Neural cell (in vitro differentiated cells): Measurements from ENCODE around the gene ADGRD2. TPM values are rescaled to one million over a fixed set of nuclear protein-coding genes. Genes with fewer than 3 reads are reported as not detected.

Source experiments
- H2AFZ ChIP-seq: fragments of 200-600, 300-800 bp; sonication (generic), shearing (Covaris generic); 2 replicates; pipeline ENCODE4 v1.6.0; 2014; ENCODE audit warnings: low read depth, mild to moderate bottlenecking, antibody characterized with exemption, low read length, moderate library complexity
- H3F3A ChIP-seq: fragments of 200-600 bp; shearing (Covaris generic); 2 replicates; pipeline ENCODE4 v1.6.1; 2016; ENCODE audit warnings: mild to moderate bottlenecking, moderate library complexity, mixed read lengths, antibody characterized with exemption, low read length; ENCODE audit not compliant: insufficient read depth, poor library complexity, severe bottlenecking
- H3K27ac ChIP-seq: fragments of 200-600, 300-800 bp; sonication (generic), shearing (Covaris generic); 2 replicates; pipeline ENCODE4 v1.5.1; 2014; ENCODE audit warnings: mild to moderate bottlenecking, low read length, moderate library complexity
- H3K27me3 ChIP-seq: fragments of 300-800, 200-600 bp; sonication (generic), shearing (Covaris generic); 2 replicates; pipeline ENCODE4 v1.6.0; 2014; ENCODE audit warnings: mild to moderate bottlenecking, low read depth, low read length, moderate library complexity; ENCODE audit not compliant: insufficient read depth
- H3K36me3 ChIP-seq: fragments of 300-800, 200-600 bp; sonication (generic), shearing (Covaris generic); 2 replicates; pipeline ENCODE4 v1.5.1; 2014; ENCODE audit warnings: mild to moderate bottlenecking, antibody characterized with exemption, low read length, moderate library complexity; ENCODE audit not compliant: insufficient read depth
- H3K4me2 ChIP-seq: fragments of 300-800, 200-600 bp; sonication (generic), shearing (Covaris generic); 2 replicates; pipeline ENCODE4 v1.6.0; 2014; ENCODE audit warnings: mild to moderate bottlenecking, low read length
- H3K4me3 ChIP-seq: fragments of 300-800, 200-600 bp; sonication (generic), shearing (Covaris generic); 2 replicates; pipeline ENCODE4 v1.5.1; 2014; ENCODE audit warnings: mild to moderate bottlenecking, low read length, moderate library complexity
- H3K79me2 ChIP-seq: fragments of 200-600 bp; shearing (Covaris generic); replicated peaks from 2 replicates; pipeline ENCODE4 v1.6.0; 2014; ENCODE audit warnings: mild to moderate bottlenecking, low read length, moderate library complexity; ENCODE audit not compliant: insufficient read depth
- H3K9ac ChIP-seq: fragments of 300-800, 200-600 bp; sonication (generic), shearing (Covaris generic); 2 replicates; pipeline ENCODE4 v1.6.1; 2016; ENCODE audit warnings: mild to moderate bottlenecking, low read length, mixed read lengths
- H3K9me2 ChIP-seq: fragments of 200-600 bp; shearing (Covaris generic); 2 replicates; pipeline ENCODE4 v1.6.1; 2016; ENCODE audit warnings: mild to moderate bottlenecking, low read length, mixed read lengths; ENCODE audit not compliant: insufficient read depth
- H3K9me3 ChIP-seq: fragments of 200-600, 300-800 bp; sonication (generic), shearing (Covaris generic); 2 replicates; pipeline ENCODE4 v1.6.1; 2016; ENCODE audit warnings: mild to moderate bottlenecking, mixed run types, low read length, moderate library complexity, mixed read lengths
- H4K20me1 ChIP-seq: fragments of 200-600 bp; shearing (Covaris generic); 2 replicates; pipeline ENCODE4 v1.6.1; 2016; ENCODE audit warnings: mild to moderate bottlenecking, mixed run types; ENCODE audit not compliant: insufficient read depth
- EP300 ChIP-seq: fragments of 450-650 bp; conservative IDR thresholded peaks from 2 replicates; pipeline ENCODE4 v1.6.1; 2014; ENCODE audit warnings: antibody characterized with exemption, mild to moderate bottlenecking, moderate library complexity; ENCODE audit not compliant: poor library complexity, severe bottlenecking
- EZH2 ChIP-seq: fragments of 200-600, 300-800 bp; shearing (Covaris generic), sonication (generic); IDR thresholded peaks from 2 replicates; pipeline ENCODE4 v1.6.1; 2014; ENCODE audit warnings: antibody characterized with exemption, low read length, borderline replicate concordance, mild to moderate bottlenecking; ENCODE audit not compliant: insufficient read depth, poor library complexity, severe bottlenecking
- MXI1 ChIP-seq: fragments of 450-650 bp; conservative IDR thresholded peaks from 2 replicates; pipeline ENCODE4 v1.6.1; 2014; ENCODE audit warnings: antibody characterized with exemption, mild to moderate bottlenecking; ENCODE audit not compliant: poor library complexity, severe bottlenecking
- POLR2AphosphoS5 ChIP-seq: IDR thresholded peaks from 2 replicates; pipeline ENCODE4 v1.6.1; 2012
- RAD21 ChIP-seq: fragments of 450-650 bp; conservative IDR thresholded peaks from 2 replicates; pipeline ENCODE4 v1.6.1; 2014; ENCODE audit warnings: antibody characterized with exemption, mild to moderate bottlenecking, moderate library complexity
- SMC3 ChIP-seq: fragments of 450-650 bp; conservative IDR thresholded peaks from 2 replicates; pipeline ENCODE4 v1.6.1; 2014; ENCODE audit warnings: antibody characterized with exemption, mild to moderate bottlenecking, moderate library complexity; ENCODE audit not compliant: poor library complexity
- TAF1 ChIP-seq: IDR thresholded peaks from 2 replicates; pipeline ENCODE4 v1.6.1; 2012; ENCODE audit warnings: low read depth
- polyA plus RNA-seq: library from polyadenylated mRNA; depleted of rRNA; stranded (reverse); fragments of >200 nt; gene quantifications from 2 replicates; pipeline ENCODE4 v1.2.3, GENCODE V29; 2014
- TF ChIP-seq, protein P1 (sequence below): fragments of 450-650 bp; IDR thresholded peaks from 2 replicates; pipeline ENCODE4 v1.5.1; 2014; ENCODE audit warnings: antibody characterized with exemption, mild to moderate bottlenecking, moderate library complexity; ENCODE audit not compliant: poor library complexity, severe bottlenecking
- TF ChIP-seq, protein P2 (sequence below): IDR thresholded peaks from 2 replicates; pipeline ENCODE4 v1.6.1; 2012; ENCODE audit warnings: borderline replicate concordance

The ADGRD2 gene
- polyA plus RNA-seq, 1 donor from 2014 or later, result not detected

DNA sequence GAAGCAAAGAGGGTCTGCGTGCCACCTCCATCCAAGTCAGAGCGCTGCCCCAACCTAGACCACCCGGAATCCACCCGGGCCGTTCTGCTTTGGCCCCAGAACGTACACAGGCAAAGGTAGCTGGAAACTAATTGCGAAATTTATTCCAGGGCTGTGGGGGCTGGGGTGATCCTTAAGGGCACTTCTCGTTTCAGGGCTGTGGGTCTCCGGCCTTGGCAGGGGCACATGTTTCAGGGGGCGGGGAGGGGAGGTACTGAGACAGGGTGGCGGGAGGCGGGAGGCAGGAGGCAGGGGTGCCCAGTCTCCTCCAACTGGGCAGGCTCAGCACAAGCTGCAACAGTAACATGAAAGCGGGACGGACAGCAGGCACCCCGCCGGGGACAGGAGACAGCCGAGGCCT lies 30.9 kb downstream of the ADGRD2 start:
- no peaks in the 10 kb centered on the region for H3F3A ChIP-seq
- no peaks in the 10 kb centered on the region for H3K9me2 ChIP-seq
- no peak overlapping the region for H3K4me2 ChIP-seq
- no peaks in the 10 kb centered on the region for H3K36me3 ChIP-seq
- TF ChIP-seq, protein P1, sequence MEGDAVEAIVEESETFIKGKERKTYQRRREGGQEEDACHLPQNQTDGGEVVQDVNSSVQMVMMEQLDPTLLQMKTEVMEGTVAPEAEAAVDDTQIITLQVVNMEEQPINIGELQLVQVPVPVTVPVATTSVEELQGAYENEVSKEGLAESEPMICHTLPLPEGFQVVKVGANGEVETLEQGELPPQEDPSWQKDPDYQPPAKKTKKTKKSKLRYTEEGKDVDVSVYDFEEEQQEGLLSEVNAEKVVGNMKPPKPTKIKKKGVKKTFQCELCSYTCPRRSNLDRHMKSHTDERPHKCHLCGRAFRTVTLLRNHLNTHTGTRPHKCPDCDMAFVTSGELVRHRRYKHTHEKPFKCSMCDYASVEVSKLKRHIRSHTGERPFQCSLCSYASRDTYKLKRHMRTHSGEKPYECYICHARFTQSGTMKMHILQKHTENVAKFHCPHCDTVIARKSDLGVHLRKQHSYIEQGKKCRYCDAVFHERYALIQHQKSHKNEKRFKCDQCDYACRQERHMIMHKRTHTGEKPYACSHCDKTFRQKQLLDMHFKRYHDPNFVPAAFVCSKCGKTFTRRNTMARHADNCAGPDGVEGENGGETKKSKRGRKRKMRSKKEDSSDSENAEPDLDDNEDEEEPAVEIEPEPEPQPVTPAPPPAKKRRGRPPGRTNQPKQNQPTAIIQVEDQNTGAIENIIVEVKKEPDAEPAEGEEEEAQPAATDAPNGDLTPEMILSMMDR, result no peak
- TF ChIP-seq RAD21 (no peak), POLR2AphosphoS5 (no peak), EZH2 (no peak), EP300 (no peak), SMC3 (no peak), TAF1 (no peak), MXI1 (no peak)
- TF ChIP-seq, protein P2, sequence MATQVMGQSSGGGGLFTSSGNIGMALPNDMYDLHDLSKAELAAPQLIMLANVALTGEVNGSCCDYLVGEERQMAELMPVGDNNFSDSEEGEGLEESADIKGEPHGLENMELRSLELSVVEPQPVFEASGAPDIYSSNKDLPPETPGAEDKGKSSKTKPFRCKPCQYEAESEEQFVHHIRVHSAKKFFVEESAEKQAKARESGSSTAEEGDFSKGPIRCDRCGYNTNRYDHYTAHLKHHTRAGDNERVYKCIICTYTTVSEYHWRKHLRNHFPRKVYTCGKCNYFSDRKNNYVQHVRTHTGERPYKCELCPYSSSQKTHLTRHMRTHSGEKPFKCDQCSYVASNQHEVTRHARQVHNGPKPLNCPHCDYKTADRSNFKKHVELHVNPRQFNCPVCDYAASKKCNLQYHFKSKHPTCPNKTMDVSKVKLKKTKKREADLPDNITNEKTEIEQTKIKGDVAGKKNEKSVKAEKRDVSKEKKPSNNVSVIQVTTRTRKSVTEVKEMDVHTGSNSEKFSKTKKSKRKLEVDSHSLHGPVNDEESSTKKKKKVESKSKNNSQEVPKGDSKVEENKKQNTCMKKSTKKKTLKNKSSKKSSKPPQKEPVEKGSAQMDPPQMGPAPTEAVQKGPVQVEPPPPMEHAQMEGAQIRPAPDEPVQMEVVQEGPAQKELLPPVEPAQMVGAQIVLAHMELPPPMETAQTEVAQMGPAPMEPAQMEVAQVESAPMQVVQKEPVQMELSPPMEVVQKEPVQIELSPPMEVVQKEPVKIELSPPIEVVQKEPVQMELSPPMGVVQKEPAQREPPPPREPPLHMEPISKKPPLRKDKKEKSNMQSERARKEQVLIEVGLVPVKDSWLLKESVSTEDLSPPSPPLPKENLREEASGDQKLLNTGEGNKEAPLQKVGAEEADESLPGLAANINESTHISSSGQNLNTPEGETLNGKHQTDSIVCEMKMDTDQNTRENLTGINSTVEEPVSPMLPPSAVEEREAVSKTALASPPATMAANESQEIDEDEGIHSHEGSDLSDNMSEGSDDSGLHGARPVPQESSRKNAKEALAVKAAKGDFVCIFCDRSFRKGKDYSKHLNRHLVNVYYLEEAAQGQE, result no peak
- no peak overlapping the region for H3K27ac ChIP-seq
- H3K27me3 ChIP-seq, result no peaks in the 10 kb centered on the region
- H2AFZ ChIP-seq, result no peak overlapping the region
- no peak overlapping the region for H3K9ac ChIP-seq
- H3K9me3 ChIP-seq, result no peaks in the 10 kb centered on the region
- no peak overlapping the region for H3K4me3 ChIP-seq
- no peaks in the 10 kb centered on the region for H4K20me1 ChIP-seq
- no peaks in the 10 kb centered on the region for H3K79me2 ChIP-seq

DNA sequence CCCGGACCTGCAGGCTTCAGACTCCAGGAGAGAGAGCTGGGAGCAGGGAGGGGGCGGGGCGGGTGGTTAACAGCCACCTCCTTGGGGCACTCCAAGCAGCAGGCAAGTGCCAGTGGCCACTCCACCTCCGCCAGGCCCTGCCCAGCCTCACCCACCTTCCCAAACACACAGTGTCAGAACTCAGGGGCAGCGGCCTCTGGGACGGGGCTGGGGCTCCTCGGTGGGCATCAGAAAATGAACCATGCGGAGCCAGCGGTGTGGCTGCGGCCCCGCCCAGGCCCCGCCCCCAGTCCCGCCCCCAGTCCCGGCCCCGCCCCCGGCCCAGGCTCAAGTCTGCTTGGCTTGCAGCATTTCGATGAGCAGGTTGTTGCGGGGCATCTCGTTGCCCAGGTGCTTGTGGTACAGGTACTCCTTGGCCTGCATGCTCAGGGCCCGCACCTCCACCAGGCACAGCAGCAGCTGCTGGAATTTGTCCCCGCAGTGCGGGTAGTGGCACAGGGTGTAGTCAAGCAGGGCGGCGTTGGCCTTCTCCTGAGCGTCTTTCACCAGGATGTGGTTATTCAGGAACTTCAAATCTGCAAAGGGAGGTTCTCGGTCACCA lies 32.3 kb downstream of the ADGRD2 start:
- Histone ChIP-seq H3K9ac (no peak overlapping the region), H4K20me1 (no peaks in the 10 kb centered on the region), H3K27ac (no peak overlapping the region), H3K27me3 (peaks cover 4% of the 10 kb centered on the region), H3K36me3 (no peaks in the 10 kb centered on the region), H3F3A (no peaks in the 10 kb centered on the region), H3K4me2 (no peak overlapping the region), H3K9me2 (no peaks in the 10 kb centered on the region), H2AFZ (no peak overlapping the region), H3K79me2 (no peaks in the 10 kb centered on the region), H3K9me3 (no peaks in the 10 kb centered on the region), H3K4me3 (no peak overlapping the region)
- TF ChIP-seq SMC3 (no peak), RAD21 (no peak), EZH2 (no peak), MXI1 (no peak), POLR2AphosphoS5 (no peak), TAF1 (no peak), EP300 (no peak)
- TF ChIP-seq, protein P2, result no peak
- TF ChIP-seq, protein P1, result no peak
